ENCODE results near the gene USP38.

- TF ChIP-seq CTCF (IDR thresholded peaks at IDR 0.05) (no peak), POLR2A (IDR thresholded peaks at IDR 0.05) (no peak)
Measured at GRCh38 chr4:143240939-143241679, 56.4 kb downstream of the USP38 start.
